ENCODE measurements around the gene C6orf15. TPM values are rescaled to one million over a fixed set of nuclear protein-coding genes. Genes with fewer than 3 reads are reported as not detected.

The C6orf15 gene
- total and polyA plus RNA-seq, 2 donors (not counting 3 experiments of a cell fraction or from before 2014, with no cell fraction given): not detected

DNA sequence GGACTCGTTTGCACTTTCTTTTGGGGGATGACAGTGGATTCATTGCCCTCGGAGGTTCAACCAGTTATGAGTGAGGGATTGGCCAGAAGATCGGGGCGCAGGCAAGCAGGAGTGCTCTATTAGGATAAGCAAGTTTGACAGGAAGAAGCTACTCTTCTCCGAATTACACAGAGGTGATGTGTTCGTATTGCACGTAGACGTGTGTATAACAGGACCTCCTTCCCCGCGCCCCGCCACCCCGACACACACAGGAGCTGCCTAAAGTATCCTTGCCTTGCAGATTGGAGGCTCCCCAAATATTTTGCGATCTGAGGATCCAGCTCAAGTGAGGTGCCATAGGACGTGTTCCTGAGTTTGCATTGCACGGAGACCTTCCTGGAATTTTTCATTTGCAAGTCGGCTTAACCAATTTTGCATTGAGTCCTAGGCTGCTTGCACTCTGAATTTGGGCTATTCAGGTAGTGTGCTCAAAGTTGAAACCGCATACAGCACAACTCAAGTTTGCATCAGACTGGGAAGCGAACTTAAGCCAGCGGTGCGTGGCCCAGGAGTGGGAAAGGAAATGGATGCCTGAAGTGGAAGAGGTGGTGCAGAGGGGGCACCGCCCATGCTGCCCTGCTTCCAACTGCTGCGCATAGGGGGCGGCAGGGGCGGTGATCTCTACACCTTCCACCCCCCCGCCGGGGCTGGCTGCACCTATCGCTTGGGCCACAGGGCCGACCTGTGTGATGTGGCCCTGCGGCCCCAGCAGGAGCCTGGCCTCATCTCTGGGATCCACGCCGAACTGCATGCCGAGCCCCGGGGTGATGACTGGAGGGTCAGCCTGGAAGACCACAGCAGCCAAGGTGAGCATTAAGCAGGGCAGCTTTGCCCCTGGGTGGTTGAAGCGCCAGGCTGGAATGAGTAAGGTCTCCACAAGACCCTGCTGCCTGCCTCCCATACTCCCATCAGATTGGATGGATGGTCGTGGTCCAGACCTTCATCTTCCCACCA, 46.8 kb upstream of the C6orf15 start:
- Histone ChIP-seq H3K4me3 (replicated peaks in 1 of 3; ENCODE audit: insufficient read depth in 1 of 3, low read depth in 1 of 3, low read length in 3 of 3) (peak overlapping the region; percentile 62 to 90 (median 90)), H3K4me1 (ENCODE audit: control insufficient read depth, extremely low read depth, insufficient read depth, low read length) (peaks cover 12% of the 10 kb centered on the region), H2AFZ (ENCODE audit: low read depth, low read length) (peak overlapping the region; percentile 86), H4K20me1 (replicated peaks; ENCODE audit: control insufficient read depth, extremely low read depth, insufficient read depth, low read length) (no peaks in the 10 kb centered on the region), H3K36me3 (ENCODE audit: control insufficient read depth in 2 of 2, extremely low read depth in 1 of 2, insufficient read depth in 2 of 2, low read length in 2 of 2) (no peaks in the 10 kb centered on the region), H3K9me3 (replicated peaks; ENCODE audit: control insufficient read depth, insufficient read depth, low read length) (no peaks in the 10 kb centered on the region), H3K4me2 (ENCODE audit: insufficient read depth, low read length) (peak overlapping the region; percentile 97), H3K79me2 (ENCODE audit: control insufficient read depth, insufficient read depth, low read length) (peaks cover 15% of the 10 kb centered on the region), H3K27me3 (ENCODE audit: control insufficient read depth in 2 of 2, insufficient read depth in 2 of 2, low read length in 2 of 2) (no peaks in the 10 kb centered on the region), H3K9ac (replicated peaks; ENCODE audit: extremely low read depth, insufficient read depth, low read length) (peak overlapping the region; percentile 68), H3K9me1 (replicated peaks; ENCODE audit: control insufficient read depth, extremely low read depth, insufficient read depth, low read length) (no peaks in the 10 kb centered on the region), H3K27ac (ENCODE audit: insufficient read depth, low read depth, low read length) (peak overlapping the region; percentile 23)
- dilution Hi-C loops (cut with MboI; ENCODE audit: extremely low pct_ligation_motif_present, low sequenced_read_pairs): no loop called here
- CTCF ChIA-PET: interaction anchor here (0.7 to 3.7 kb wide), 13 partner anchors 10 to 331 kb away, joined by 3 to 16 read pairs (median 3); partner anchors contain the start of gene PSORS1C2
- DNase-seq (ENCODE audit: low read depth, low spot score): no peak
- intact Hi-C loops (cut with micrococcal nuclease): loop anchor here (1.0 kb wide), 3 partner anchors 21 to 37 kb away; no protein-coding TSS in a partner anchor
- POLR2A ChIA-PET: interaction anchor here (1.3 kb wide), 1 partner anchor 11 kb away, joined by 3 read pairs; no protein-coding TSS in a partner anchor
- BruUV-seq (replicated peaks): TSS peak; percentile 47
- TF ChIP-seq, protein P1, sequence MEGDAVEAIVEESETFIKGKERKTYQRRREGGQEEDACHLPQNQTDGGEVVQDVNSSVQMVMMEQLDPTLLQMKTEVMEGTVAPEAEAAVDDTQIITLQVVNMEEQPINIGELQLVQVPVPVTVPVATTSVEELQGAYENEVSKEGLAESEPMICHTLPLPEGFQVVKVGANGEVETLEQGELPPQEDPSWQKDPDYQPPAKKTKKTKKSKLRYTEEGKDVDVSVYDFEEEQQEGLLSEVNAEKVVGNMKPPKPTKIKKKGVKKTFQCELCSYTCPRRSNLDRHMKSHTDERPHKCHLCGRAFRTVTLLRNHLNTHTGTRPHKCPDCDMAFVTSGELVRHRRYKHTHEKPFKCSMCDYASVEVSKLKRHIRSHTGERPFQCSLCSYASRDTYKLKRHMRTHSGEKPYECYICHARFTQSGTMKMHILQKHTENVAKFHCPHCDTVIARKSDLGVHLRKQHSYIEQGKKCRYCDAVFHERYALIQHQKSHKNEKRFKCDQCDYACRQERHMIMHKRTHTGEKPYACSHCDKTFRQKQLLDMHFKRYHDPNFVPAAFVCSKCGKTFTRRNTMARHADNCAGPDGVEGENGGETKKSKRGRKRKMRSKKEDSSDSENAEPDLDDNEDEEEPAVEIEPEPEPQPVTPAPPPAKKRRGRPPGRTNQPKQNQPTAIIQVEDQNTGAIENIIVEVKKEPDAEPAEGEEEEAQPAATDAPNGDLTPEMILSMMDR (IDR thresholded peaks at IDR 0.05; ENCODE audit: extremely low read depth in 1 of 2, insufficient read depth in 1 of 2, low read depth in 1 of 2, low read length in 2 of 2): peak in 1 of 2 donors; percentile 10
- TF ChIP-seq MYC (IDR thresholded peaks at IDR 0.05; ENCODE audit: low read depth, low read length) (no peak), FOS (IDR thresholded peaks at IDR 0.05; ENCODE audit: borderline replicate concordance, insufficient read depth, low read length) (no peak), EZH2 (IDR thresholded peaks at IDR 0.05; ENCODE audit: borderline replicate concordance, low read depth, low read length, severe bottlenecking) (no peak), POLR2A (IDR thresholded peaks at IDR 0.05; ENCODE audit: low read depth, low read length) (no peak), POLR2AphosphoS5 (IDR thresholded peaks at IDR 0.05; ENCODE audit: insufficient read depth, low read depth, low read length) (no peak), JUN (IDR thresholded peaks at IDR 0.05; ENCODE audit: borderline replicate concordance, insufficient read depth, insufficient read length, low read depth) (no peak)
- TF ChIP-seq, protein P2, sequence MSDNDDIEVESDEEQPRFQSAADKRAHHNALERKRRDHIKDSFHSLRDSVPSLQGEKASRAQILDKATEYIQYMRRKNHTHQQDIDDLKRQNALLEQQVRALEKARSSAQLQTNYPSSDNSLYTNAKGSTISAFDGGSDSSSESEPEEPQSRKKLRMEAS (IDR thresholded peaks at IDR 0.05; ENCODE audit: insufficient read depth, insufficient read length): no peak
- peak; percentile 49 for FAIRE-seq

Data from endothelial cell of umbilical vein (primary cell).